ENCODE data around the gene HOATZ.

HOATZ gene

DNA sequence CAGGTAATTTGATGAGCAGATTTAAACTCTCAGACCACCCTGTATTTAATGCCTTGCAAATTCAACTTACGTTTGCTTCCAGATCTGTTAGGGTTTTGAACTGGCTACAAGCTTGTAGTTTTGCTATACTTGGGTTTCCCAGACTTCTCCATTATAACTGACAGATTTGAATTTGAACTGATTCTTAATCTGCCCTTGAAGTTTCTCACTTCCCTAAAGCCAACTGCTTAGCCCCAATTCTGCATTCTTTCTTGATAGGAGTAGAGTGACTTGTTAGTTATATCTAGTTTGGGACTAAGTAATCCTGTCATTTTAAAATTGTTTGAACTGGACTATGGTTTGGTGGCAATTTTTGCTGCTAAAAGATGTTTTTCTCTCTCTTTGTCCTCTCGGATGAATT is 35.7 kb downstream of the HOATZ start:
- no peak for DNase-seq

DNA sequence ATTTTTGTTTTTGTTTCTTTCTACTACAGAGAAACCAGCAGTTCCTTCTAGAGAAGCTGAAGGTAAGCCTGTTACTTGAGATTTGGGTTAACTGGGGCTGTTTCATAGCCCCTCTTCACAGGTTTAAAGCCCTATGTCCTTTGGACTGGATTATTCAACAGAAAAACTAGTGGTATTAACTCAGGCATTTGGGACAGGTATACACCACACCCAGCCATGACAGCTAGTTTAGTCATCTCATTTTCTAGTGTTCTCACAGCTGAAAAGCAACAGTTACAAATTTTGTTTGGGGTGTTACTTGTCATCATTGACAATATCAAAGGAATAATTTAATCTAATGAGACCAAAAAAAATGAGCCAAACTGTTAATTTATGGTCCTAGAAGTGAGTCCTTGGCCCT is 40.0 kb downstream of the HOATZ start:
- no peak for DNase-seq

- no peak for DNase-seq
Observed at GRCh38 chr11:111555255-111555654, 40.7 kb downstream of the HOATZ start.

DNA sequence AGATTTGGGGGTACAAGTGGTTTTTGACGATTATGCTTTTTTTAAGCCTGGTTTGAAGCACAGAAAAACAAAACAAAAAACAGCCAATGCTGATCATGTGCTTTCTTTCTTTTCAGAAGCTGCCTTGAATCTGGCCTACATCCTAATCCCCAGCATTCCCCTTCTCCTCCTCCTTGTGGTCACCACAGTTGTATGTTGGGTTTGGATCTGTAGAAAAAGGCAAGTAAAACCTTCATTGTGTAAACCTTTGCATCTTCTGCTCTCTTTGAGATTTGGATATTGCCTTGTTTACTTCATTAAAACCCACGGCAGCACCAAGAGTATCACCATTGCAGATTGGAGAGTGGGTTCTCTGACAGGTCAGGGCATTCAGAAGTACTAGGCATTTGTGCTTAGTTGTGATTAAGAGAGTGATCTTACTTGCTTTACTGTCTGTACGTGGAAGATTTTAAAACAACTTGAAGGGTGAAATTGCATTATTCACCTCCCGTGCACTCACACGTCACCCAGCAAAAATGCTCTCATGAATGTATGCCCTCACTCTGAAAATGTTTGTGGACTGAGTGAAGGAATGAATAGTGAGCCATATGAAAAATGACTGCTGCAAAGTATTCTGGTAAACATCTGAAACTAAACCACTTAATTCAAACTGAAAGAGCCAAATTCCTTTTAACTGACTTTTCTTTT is 43.0 kb downstream of the HOATZ start:
- no peak for DNase-seq

GRCh38 chr11:111559800-111560464 is 45.4 kb downstream of the HOATZ start:
- DNase-seq, result no peak

DNA sequence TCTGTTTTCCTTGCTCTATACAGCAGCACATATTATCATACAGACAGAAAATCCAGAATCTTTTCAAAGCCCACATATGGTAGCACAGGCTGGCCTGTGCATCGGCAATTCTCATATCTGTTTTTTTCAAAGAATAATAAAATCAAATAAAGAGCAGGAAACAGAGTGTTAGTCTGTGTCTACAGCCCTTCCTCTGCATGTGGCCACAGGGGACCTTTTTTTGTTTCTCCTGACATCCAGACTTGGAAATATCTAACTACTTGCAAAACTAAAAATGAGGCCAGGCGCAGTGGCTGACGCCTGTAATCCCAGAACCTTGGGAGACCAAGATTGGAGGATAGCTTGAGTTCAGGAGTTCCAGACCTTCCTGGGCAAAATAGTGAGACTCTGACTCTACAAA is 46.2 kb downstream of the HOATZ start:
- DNase-seq, result no peak

DNA sequence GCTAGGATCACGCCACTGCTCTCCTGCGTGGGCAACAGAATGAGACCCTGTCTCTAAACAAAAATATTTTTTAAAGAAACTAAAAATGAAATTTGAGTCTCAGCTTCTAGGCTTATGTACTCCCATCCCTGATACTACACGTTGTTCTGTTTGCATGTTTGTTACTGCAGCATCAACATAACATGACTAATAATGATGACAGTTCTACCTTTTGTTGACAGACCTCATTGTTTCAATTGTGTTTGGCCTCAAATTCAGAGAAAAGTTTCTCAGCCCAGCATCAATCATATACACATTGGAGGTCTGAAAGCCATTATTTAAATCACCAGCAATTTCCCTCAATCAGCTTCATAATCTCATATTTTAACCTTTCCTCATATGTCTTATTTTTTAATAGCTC is 46.7 kb downstream of the HOATZ start:
- DNase-seq, result no peak

- DNase-seq, result no peak
Observed at GRCh38 chr11:111561791-111562325, 47.3 kb downstream of the HOATZ start.

- DNase-seq, result no peak
Observed at GRCh38 chr11:111562692-111563389, 48.3 kb downstream of the HOATZ start.

- DNase-seq, result peak; percentile 70
Observed at GRCh38 chr11:111565114-111565720, 50.6 kb downstream of the HOATZ start.

DNA sequence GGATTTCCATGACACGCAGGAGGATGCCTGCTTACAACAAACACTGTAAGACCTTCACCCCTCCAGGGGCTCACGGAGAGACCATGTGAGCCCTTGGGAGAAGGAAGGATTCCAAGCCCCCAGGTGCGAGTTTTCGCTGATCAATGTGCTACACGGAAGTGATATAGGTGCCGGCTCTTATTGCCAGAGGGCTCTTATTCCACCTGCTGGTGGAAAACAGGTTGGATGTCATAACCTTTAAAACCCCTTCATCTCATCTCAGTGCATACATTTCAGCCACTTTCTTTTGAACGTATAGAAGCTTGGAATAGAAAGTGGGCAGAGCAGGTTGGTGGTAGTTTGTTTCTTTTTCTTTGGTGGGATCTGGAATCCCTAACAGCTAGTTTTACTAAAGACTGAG is 51.7 kb downstream of the HOATZ start:
- DNase-seq, result no peak

DNA sequence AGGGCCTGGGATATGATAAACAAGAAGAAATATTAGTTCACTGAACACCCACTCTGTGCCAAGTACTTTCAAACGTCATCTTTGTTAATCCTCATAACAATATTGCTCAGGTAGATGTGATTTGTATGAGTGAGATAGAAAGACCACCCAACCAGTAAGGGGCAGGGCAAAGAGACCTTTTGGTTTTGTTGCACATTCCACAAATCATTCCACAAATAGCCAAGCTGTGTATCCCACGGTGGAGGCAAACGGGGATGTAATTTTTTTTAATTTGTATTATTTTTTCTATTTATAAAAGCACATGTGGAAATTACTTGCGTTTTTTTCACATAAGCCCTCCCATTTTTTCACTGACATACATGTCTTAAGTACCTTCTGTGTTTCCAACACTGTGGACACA is 54.9 kb downstream of the HOATZ start:
- DNase-seq, result no peak

GRCh38 chr11:111570796-111571195 is 56.2 kb downstream of the HOATZ start:
- DNase-seq, result no peak

DNA sequence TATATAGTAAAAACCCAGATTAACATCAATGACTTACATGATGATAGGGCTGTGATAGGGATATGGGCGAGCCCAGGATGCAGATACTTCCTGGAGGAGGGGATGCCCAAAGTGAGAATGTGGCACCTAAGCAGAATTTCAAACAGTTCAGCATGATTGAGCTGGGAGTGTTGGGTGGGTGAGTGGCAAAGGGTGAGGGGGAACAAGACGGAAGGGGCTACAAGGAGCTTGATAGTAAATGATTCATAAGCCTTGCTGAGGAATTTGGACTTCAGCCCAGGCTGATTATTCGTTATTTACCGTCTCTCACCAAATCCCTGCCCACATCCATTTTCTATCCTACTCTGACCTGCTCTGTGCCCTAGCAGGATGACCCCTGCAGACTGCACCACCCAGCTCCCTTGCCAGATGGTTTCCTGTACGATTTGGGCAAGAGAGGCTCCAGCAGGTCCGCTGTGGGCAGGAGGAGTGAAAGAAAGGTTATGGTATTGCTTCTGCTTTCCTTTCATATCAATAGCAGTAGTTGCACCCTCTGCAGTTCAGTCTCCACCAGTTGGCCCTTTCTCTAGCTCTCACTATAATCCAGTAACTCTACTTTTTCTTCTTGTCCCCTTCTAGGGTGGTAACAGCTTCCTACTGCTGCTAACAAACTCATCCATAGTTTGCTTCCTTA is 57.4 kb downstream of the HOATZ start:
- no peak for DNase-seq

DNA sequence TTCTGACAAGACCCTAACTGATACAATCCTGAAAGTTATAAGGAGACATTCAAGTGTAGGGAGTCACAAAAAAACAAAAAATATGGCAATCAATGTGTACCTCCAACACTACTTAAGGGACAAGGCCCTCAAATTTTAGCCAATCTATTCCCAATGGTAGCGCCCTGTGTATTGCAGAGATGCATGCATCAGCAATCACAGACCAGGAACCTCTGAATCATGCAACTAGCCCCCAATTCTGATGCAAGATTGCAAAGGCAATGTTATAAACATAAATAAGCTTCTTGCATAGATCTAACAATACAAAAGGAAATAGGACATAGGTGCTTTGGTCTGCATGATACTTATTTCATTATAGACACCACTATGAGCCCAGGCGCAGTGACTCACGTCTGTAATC is 58.0 kb downstream of the HOATZ start:
- DNase-seq, result no peak

GRCh38 chr11:111573821-111574249 is 59.3 kb downstream of the HOATZ start:
- no peak for DNase-seq

DNA sequence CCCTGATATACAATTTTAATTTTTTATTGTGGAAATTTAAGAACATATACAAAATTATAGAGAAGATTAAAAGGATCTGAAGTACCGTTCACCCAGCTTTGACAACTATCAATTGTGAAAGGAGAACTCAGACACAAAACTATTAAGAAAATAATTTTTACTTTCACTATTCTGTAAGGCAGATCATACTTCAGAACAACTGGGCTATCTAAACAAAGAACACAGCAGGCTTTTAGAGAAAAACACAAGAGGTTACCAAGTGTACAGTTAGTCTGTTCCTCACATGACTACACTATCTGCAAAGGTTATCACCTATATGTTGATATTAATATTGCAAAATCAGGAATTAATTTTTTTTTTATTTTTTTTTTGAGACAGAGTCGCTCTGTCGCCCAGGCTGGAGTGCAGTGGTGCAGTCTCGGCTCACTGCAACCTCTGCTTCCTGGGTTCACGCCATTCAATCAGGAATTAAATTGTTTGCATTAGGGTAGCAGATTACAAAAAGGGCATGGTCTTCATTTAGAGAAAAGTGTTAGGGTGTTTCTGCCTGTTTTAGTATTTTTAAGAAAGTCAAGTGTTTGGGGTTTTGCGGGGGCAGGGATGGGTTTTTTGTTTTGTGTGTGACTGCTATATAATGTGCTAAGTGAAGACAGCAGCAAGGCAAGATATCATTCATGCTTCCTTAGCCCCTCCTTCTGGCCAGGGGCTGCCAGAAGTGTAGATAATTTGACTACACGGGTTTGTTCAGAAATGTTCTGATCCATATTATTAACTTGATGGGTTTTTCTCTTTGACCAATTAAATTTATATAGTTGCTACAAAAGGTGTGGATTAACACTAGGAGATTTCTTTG is 60.0 kb downstream of the HOATZ start:
- no peak for DNase-seq

DNA sequence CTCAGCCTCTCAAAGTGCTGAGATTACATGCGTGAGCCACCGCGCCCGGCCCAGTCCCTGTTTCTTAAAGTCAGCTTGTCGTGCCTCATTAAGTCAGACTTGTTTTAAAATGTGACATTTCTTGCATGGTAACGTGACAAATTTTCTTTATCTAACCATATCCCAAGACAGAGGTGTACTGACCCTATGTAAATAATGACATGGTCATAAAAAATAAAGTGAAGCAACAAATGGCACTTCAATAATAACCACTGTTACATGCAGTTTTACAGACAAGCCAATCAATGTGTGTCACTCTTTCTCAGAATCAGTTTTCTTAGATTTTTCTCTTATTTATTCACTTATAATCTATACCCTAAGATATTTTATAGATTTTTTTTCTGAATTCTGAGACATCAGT is 61.2 kb downstream of the HOATZ start:
- no peak for DNase-seq

DNA sequence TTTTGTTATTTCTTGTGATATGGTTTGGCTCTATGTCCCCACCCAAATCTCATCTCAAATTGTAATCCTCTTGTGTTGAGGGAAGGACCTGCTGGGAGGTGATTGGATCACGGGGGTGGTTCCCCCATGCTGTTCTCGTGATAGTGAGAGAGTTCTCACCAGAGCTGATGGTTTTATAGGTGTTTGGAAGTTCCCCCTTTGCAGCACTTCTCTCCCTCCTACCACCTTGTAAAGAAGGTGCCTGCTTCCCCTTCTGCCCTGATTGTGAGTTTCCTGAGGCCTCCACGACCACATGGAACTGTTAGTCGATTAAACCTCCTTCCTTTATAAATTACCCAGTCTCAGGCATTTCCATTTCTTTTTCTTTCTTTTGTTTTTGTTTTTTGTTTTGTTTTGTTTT is 63.2 kb downstream of the HOATZ start:
- DNase-seq, result no peak

GRCh38 chr11:111581341-111581740 is 66.8 kb downstream of the HOATZ start:
- no peak for DNase-seq

- DNase-seq, result no peak
Observed at GRCh38 chr11:111582163-111582562, 67.6 kb downstream of the HOATZ start.

DNA sequence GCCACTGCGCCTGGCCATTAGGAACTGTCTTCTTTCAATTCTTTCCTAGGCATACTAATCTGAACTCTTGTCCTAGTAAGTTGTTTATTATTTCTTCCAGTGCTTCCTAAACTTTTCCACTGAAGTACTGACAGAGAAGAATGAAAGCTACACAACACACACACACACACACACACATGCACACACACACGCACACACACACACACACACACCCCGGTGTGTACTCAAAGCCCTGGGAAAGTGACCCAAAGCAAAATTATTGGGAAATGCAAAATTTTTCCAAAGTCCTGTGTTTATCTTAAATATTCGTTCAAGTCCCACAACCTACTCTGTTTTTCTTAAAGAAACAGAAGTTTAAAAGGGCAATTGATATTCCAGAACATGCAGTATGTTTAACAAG is 68.3 kb downstream of the HOATZ start:
- DNase-seq, result no peak
